ENCODE measurements around the gene PCA3.

Gene PCA3

GRCh38 chr9:76820431-76820830 lies 56.2 kb downstream of the PCA3 start:
- DNase-seq (ENCODE audit: low read depth in 2 of 3, low spot score in 2 of 3) = no peak

GRCh38 chr9:76827296-76828080 lies 63.2 kb downstream of the PCA3 start:
- DNase-seq (ENCODE audit: low read depth in 2 of 3, low spot score in 2 of 3) = no peak

- no peak for DNase-seq (ENCODE audit: low read depth in 2 of 3, low spot score in 2 of 3)
Measured at GRCh38 chr9:76828447-76828846, 64.2 kb downstream of the PCA3 start.

GRCh38 chr9:76835571-76836283 lies 71.5 kb downstream of the PCA3 start:
- no peak for DNase-seq (ENCODE audit: low read depth in 2 of 3, low spot score in 2 of 3)
